Cardiac muscle cell (in vitro differentiated cells and primary cell): ENCODE results near the gene MECP2. TPM values are rescaled to one million over a fixed set of nuclear protein-coding genes. Genes with fewer than 3 reads are reported as not detected.

Experiments
- DNase-seq, 2 donors: peaks; one replicate each; pipeline versions ENCODE4 v3.0.0 to v3.0.0-alpha.2; 2010 to 2017; ENCODE audit warnings: low read depth in 1 of 2, low spot score in 1 of 2
- H3K27ac ChIP-seq: fragments of 200-600 bp; sonication (generic); 2 replicates; pipeline ENCODE4 v1.5.1; 2016
- H3K27me3 ChIP-seq: fragments of 200-600 bp; sonication (generic); 2 replicates; pipeline ENCODE4 v1.6.0; 2016; ENCODE audit warnings: control low read depth
- H3K36me3 ChIP-seq: fragments of 200-600 bp; sonication (generic); 2 replicates; pipeline ENCODE4 v1.5.1; 2016; ENCODE audit warnings: control low read depth
- H3K4me1 ChIP-seq: fragments of 200-600 bp; sonication (generic); 2 replicates; pipeline ENCODE4 v1.8.1; 2017; ENCODE audit warnings: low read depth, mild to moderate bottlenecking, mixed run types
- H3K4me3 ChIP-seq: fragments of 200-600 bp; sonication (generic); 2 replicates; pipeline ENCODE4 v1.5.1; 2016; ENCODE audit warnings: mild to moderate bottlenecking
- H3K9me3 ChIP-seq: fragments of 200-600 bp; sonication (generic); 2 replicates; pipeline ENCODE4 v1.5.1; 2017; ENCODE audit warnings: low read depth, mild to moderate bottlenecking, control low read depth
- CTCF ChIP-seq: IDR thresholded peaks from 2 replicates; pipeline ENCODE4 v1.5.1; 2012; ENCODE audit warnings: low read depth, mild to moderate bottlenecking, low read length
- polyA plus RNA-seq: library from polyadenylated mRNA; unstranded; fragments of >200 nt; fragmentation: Nextera tagmentation; extraction: Ambion mirVana; gene quantifications from 2 replicates; pipeline ENCODE4 v1.2.1, GENCODE V29; 2016
- total RNA-seq: library from RNA; depleted of rRNA; stranded (reverse); fragments of >200 nt; gene quantifications from 2 replicates; pipeline ENCODE4 v1.2.3, GENCODE V29; 2016

MECP2 gene
- total and polyA plus RNA-seq, 2 experiments from 2014 or later, result 17.9 to 64.5 TPM

- Histone ChIP-seq H3K27me3 (no peaks in the 10 kb centered on the region), H3K4me1 (peaks cover 50% of the 10 kb centered on the region), H3K4me3 (no peak overlapping the region), H3K27ac (peak overlapping the region; percentile 86), H3K9me3 (no peaks in the 10 kb centered on the region), H3K36me3 (no peaks in the 10 kb centered on the region)
- DNase-seq, result no peak
- no peak for TF ChIP-seq CTCF
Observed at GRCh38 chrX:154024271-154024670, 73.2 kb downstream of the MECP2 start.

DNA sequence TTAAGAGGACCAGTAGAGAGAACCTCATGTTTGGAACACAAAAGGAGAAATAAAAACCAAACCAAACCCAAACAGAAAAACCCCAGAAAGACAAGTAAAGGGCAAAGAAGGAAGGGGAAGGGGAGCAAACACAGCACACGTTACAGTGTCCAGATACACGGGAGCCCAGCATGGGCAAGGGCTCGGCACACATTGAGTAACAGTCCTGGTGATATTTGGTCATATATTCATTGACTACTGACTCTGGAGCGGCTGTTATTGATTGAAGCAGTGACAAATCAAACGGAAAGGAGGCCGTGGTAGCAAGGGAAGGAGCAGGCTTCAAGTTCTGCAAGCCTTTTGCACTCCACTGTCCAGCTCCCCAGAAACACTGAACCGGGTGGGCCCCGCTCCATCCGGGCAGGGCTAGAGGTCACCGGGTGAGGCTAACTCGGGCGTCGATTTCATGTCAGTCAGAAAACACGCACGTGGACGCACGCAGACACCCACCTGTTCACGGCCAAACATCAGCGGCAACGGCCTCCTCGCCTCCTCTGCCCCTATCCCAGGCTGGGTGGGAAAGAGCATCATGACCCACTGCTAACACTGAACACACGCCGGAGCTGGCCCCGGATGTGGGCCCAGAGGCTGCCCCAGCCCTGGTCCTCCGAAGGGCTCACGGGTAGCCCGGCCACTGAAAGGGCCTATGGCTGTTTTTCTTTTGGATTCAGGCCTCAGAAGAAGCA is 74.1 kb downstream of the MECP2 start:
- peak overlapping the region; percentile 86 for H3K27ac ChIP-seq
- H3K4me3 ChIP-seq, result no peak overlapping the region
- no peaks in the 10 kb centered on the region for H3K9me3 ChIP-seq
- no peaks in the 10 kb centered on the region for H3K36me3 ChIP-seq
- TF ChIP-seq CTCF, result no peak
- no peak for DNase-seq
- H3K4me1 ChIP-seq, result peaks cover 50% of the 10 kb centered on the region
- no peaks in the 10 kb centered on the region for H3K27me3 ChIP-seq

DNA sequence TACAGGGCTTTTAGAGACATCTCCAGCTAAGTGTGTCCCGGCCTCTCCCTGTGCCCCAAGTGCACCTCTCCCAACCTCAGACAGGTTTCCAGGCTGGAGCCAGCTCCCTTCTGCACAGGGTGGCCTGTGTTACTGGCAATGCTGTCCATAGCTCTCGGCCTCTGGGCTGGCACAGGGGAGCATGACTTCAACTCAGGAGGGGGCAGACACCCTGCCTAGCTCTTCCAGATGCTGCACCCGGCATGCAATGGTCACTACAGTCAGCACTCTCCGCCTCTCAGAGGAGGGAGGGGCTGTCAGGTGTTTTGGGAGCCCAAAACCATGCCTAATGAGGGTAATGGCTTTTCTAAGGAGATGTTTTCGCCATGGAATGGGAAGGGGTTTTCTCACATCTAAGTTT is 75.4 kb downstream of the MECP2 start:
- no peak overlapping the region for H3K4me3 ChIP-seq
- no peak overlapping the region for H3K27ac ChIP-seq
- TF ChIP-seq CTCF, result no peak
- H3K4me1 ChIP-seq, result peaks cover 46% of the 10 kb centered on the region
- DNase-seq, result no peak
- H3K36me3 ChIP-seq, result no peaks in the 10 kb centered on the region
- no peaks in the 10 kb centered on the region for H3K27me3 ChIP-seq
- no peaks in the 10 kb centered on the region for H3K9me3 ChIP-seq

GRCh38 chrX:154021131-154021611 is 76.3 kb downstream of the MECP2 start:
- Histone ChIP-seq H3K27ac (no peak overlapping the region), H3K9me3 (no peaks in the 10 kb centered on the region), H3K4me3 (no peak overlapping the region), H3K27me3 (no peaks in the 10 kb centered on the region), H3K4me1 (peaks cover 39% of the 10 kb centered on the region), H3K36me3 (no peaks in the 10 kb centered on the region)
- TF ChIP-seq CTCF, result no peak
- DNase-seq, result peak in 1 of 2 donors; percentile 64

DNA sequence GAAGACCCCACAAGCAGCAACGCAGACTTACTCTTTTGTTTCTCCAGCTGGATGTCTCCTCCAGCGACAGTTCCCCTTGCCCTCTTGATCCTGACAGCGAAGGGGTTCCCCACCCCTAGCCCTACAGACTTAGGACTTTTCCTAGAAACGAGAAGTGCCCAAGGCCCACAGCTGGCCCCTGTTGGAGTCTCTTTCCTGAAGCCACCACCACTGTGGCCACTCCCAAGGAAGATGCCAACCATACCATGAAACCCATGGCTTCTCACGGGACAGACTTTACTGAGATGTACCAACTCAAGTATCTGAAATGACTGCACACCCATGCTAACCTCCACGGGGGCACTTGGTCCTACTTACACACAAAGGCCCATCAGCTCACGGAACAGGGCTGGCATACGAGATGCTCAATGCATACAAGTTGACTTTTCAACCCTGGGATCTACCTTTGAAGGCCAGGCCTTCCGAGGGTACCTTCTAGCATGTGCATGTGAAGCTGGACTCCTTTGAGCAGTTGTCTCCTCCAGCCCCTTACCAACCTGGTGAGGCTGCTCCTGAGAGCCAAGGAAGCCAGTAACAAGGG is 76.9 kb downstream of the MECP2 start:
- H3K36me3 ChIP-seq, result no peaks in the 10 kb centered on the region
- H3K9me3 ChIP-seq, result no peaks in the 10 kb centered on the region
- peaks cover 34% of the 10 kb centered on the region for H3K4me1 ChIP-seq
- TF ChIP-seq CTCF, result no peak
- no peaks in the 10 kb centered on the region for H3K27me3 ChIP-seq
- peak overlapping the region; percentile 23 for H3K4me3 ChIP-seq
- peak overlapping the region; percentile 73 for H3K27ac ChIP-seq
- DNase-seq, result no peak
